Tibial artery (tissue), 4 donors: ENCODE measurements around the gene SLC25A6.
"Not testable (repeated sequence)": the region's sequence is repeated elsewhere in the genome, so short reads cannot be mapped to it uniquely, and the experiment has no call there.

ENCODE experiments used
- DNase-seq, 2 donors: peaks; one replicate each; pipeline ENCODE4 v3.0.0-alpha.2; 2019
- H3K27ac ChIP-seq, 2 donors: fragments of 200-600 bp; sonication (generic) in 1 of 2; 1 replicate in 1 of 2; 2 replicates in 1 of 2; pipeline ENCODE4 v1.5.1; 2018 to 2019; ENCODE audit warnings: mild to moderate bottlenecking in 1 of 2
- H3K27me3 ChIP-seq, 2 donors: fragments of 200-600 bp; sonication (generic) in 1 of 2; one replicate each; pipeline versions ENCODE4 v1.5.1 to v1.6.0; 2016 to 2019
- H3K36me3 ChIP-seq, 3 donors: fragments of 200-600 bp; sonication (generic) in 2 of 3; one replicate each; pipeline ENCODE4 v1.5.1; 2016 to 2019; ENCODE audit warnings: mild to moderate bottlenecking in 2 of 3
- H3K4me1 ChIP-seq, 4 donors: fragments of 200-600 bp; sonication (generic) in 2 of 4; 1 replicate in 3 of 4; 2 replicates in 1 of 4; pipeline ENCODE4 v1.5.1; 2016 to 2019
- H3K4me3 ChIP-seq, 2 donors: fragments of 200-600 bp; sonication (generic) in 1 of 2; 1 replicate in 1 of 2; 2 replicates in 1 of 2; pipeline ENCODE4 v1.5.1; 2018 to 2019; ENCODE audit warnings: mild to moderate bottlenecking in 2 of 2
- H3K9me3 ChIP-seq, 3 donors: fragments of 200-600 bp; sonication (generic) in 1 of 3; one replicate each; pipeline ENCODE4 v1.5.1; 2016 to 2019
- CTCF ChIP-seq, 2 experiments: fragments of 200-600 bp in 1 of 2; fragments of 450-650 bp in 1 of 2; IDR thresholded peaks; one replicate each; pipeline ENCODE4 v1.5.1; 2017 to 2019; ENCODE audit warnings: antibody characterized with exemption in 2 of 2, mild to moderate bottlenecking in 1 of 2, moderate library complexity in 1 of 2
- intact Hi-C: fragments of 100-400 bp; cut with DNase I; formaldehyde crosslinking; loops from one replicate; pipeline ENCODE4 v1.15.0; 2023; ENCODE audit warnings: low total_unique reads

The SLC25A6 gene

GRCh38 chrX:1411326-1411725 lies 19.4 kb upstream of the SLC25A6 start:
- Histone ChIP-seq H3K27ac (no peak overlapping the region), H3K36me3 (peaks cover 34 to 69% (median 43%) of the 10 kb centered on the region in 3 donors), H3K4me3 (no peak overlapping the region), H3K27me3 (no peaks in the 10 kb centered on the region), H3K4me1 (no peaks in the 10 kb centered on the region), H3K9me3 (no peaks in the 10 kb centered on the region)
- DNase-seq = peak in 1 of 2 donors; percentile 52
- no peak for TF ChIP-seq CTCF (IDR thresholded peaks at IDR 0.05)
- intact Hi-C loops = no loop called here

GRCh38 chrX:1407035-1407434 lies 15.1 kb upstream of the SLC25A6 start:
- Histone ChIP-seq H3K27me3 (no peaks in the 10 kb centered on the region), H3K9me3 (no peaks in the 10 kb centered on the region), H3K36me3 (peaks cover 46 to 75% (median 55%) of the 10 kb centered on the region in 3 donors), H3K4me3 (no peak overlapping the region), H3K4me1 (no peaks in the 10 kb centered on the region), H3K27ac (no peak overlapping the region)
- no peak for TF ChIP-seq CTCF (IDR thresholded peaks at IDR 0.05)
- DNase-seq = no peak
- intact Hi-C loops = no loop called here

GRCh38 chrX:1405769-1406168 lies 13.9 kb upstream of the SLC25A6 start:
- intact Hi-C loops, DNase-seq, H3K9me3 ChIP-seq, H3K27ac ChIP-seq, H3K27me3 ChIP-seq, H3K4me3 ChIP-seq, H3K4me1 ChIP-seq: not testable (repeated sequence)
- peaks cover 46 to 79% (median 57%) of the 10 kb centered on the region in 3 donors for H3K36me3 ChIP-seq

- not testable (repeated sequence) for H3K4me1 ChIP-seq
- peaks cover 46 to 82% (median 57%) of the 10 kb centered on the region in 3 donors for H3K36me3 ChIP-seq
Observed at GRCh38 chrX:1403867-1404266, 12.0 kb upstream of the SLC25A6 start.

GRCh38 chrX:1403228-1403627 lies 11.3 kb upstream of the SLC25A6 start:
- H3K4me3 ChIP-seq = no peak overlapping the region
- no peaks in the 10 kb centered on the region for H3K4me1 ChIP-seq
- TF ChIP-seq CTCF (IDR thresholded peaks at IDR 0.05) = no peak
- no peaks in the 10 kb centered on the region for H3K9me3 ChIP-seq
- peaks cover 46 to 82% (median 57%) of the 10 kb centered on the region in 3 donors for H3K36me3 ChIP-seq
- intact Hi-C loops = no loop called here
- DNase-seq = peak in 1 of 2 donors; percentile 25
- no peaks in the 10 kb centered on the region for H3K27me3 ChIP-seq
- no peak overlapping the region for H3K27ac ChIP-seq

More at GRCh38 chrX:1403867-1404266, 12.0 kb upstream of the SLC25A6 start:
- H3K27me3 ChIP-seq, H3K4me3 ChIP-seq, H3K27ac ChIP-seq, intact Hi-C loops, H3K9me3 ChIP-seq, DNase-seq: not testable (repeated sequence)

- Histone ChIP-seq H3K27ac (no peak overlapping the region), H3K36me3 (peaks cover 35 to 74% (median 46%) of the 10 kb centered on the region in 3 donors), H3K9me3 (no peaks in the 10 kb centered on the region), H3K4me1 (no peaks in the 10 kb centered on the region), H3K27me3 (no peaks in the 10 kb centered on the region), H3K4me3 (no peak overlapping the region)
- intact Hi-C loops = no loop called here
- no peak for TF ChIP-seq CTCF (IDR thresholded peaks at IDR 0.05)
- DNase-seq = peak in 1 of 2 donors; percentile 58
Observed at GRCh38 chrX:1401611-1402430, 9.9 kb upstream of the SLC25A6 start.
